SJCRH30 (cell line): ENCODE measurements around the gene CBS. TPM values are rescaled to one million over a fixed set of nuclear protein-coding genes. Genes with fewer than 3 reads are reported as not detected.
"Not testable (repeated sequence)": the region's sequence is repeated elsewhere in the genome, so short reads cannot be mapped to it uniquely, and the experiment has no call there.

ENCODE experiments used
- DNase-seq, 2 experiments: peaks; one replicate each; pipeline ENCODE4 v3.0.0-alpha.2; 2015 to 2020
- H3K27ac ChIP-seq: fragments of 250-450 bp; sonication (Bioruptor Pico); 2 replicates; pipeline ENCODE4 v1.5.1; 2020; ENCODE audit warnings: mild to moderate bottlenecking, moderate library complexity
- H3K27me3 ChIP-seq: fragments of 250-450 bp; sonication (Bioruptor Pico); 2 replicates; pipeline ENCODE4 v1.5.1; 2020; ENCODE audit warnings: mild to moderate bottlenecking, moderate library complexity
- H3K36me3 ChIP-seq: fragments of 250-450 bp; sonication (Bioruptor Pico); 2 replicates; pipeline ENCODE4 v1.5.1; 2020; ENCODE audit warnings: mild to moderate bottlenecking, moderate library complexity
- H3K4me1 ChIP-seq: fragments of 250-450 bp; sonication (Bioruptor Pico); 2 replicates; pipeline ENCODE4 v1.5.1; 2020; ENCODE audit warnings: mild to moderate bottlenecking, moderate library complexity
- H3K4me3 ChIP-seq: fragments of 250-450 bp; sonication (Bioruptor Pico); 2 replicates; pipeline ENCODE4 v1.5.1; 2020; ENCODE audit warnings: mild to moderate bottlenecking, moderate library complexity
- H3K9me3 ChIP-seq: fragments of 250-450 bp; sonication (Bioruptor Pico); replicated peaks from 2 replicates; pipeline ENCODE4 v1.5.1; 2020; ENCODE audit warnings: mild to moderate bottlenecking, moderate library complexity
- total RNA-seq: library from RNA; depleted of rRNA; stranded (reverse); fragments of >200 nt; shearing (Covaris generic); gene quantifications from 2 replicates; pipeline ENCODE4 v1.2.3, GENCODE V29; 2014

CBS gene
- total RNA-seq, 1 experiment from 2014 or later = 10.2 TPM

DNA sequence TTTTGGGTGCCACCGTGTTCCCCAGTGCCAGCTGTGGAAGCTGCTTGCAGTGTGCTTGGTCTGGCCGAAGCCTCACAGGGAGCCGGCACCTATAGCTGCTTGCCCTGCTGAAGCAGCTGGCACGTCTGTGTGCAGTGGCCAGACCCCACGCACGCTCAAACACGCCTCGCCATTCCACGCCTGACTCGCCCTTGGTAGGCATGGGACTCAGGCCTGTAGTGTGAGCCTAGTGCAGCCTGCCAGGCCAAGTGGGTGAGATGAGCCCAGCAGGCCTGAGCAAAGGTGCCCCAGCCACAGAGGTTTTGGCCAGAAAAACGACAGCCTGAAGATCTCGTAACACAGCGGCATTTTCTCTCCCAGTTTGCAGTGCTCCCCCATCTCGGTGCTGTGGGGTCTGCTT lies 32.3 kb downstream of the CBS start:
- H3K4me1 ChIP-seq, H3K27me3 ChIP-seq, H3K9me3 ChIP-seq, H3K27ac ChIP-seq, H3K4me3 ChIP-seq, DNase-seq, H3K36me3 ChIP-seq: not testable (repeated sequence)

DNA sequence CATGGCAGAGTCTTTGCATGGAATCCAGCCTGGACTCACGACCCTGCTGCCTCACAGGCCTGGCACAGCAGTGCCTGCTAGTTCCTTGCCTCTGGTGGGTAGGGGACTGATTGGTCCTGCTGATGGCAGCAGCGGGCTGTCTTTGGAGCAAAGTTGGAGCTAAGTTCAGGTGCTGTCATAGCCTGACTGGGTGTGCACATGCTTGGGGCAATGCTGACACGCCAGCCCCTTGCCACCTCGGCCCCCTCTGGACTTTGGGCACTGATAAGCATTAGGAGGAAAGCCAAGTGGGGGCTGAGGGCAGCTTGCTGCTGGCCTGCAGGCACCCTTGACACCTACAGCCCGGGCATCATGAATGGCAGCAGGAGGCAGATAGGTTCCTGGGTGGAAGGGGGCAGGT lies 33.5 kb downstream of the CBS start:
- DNase-seq, H3K27ac ChIP-seq, H3K36me3 ChIP-seq: not testable (repeated sequence)

DNA sequence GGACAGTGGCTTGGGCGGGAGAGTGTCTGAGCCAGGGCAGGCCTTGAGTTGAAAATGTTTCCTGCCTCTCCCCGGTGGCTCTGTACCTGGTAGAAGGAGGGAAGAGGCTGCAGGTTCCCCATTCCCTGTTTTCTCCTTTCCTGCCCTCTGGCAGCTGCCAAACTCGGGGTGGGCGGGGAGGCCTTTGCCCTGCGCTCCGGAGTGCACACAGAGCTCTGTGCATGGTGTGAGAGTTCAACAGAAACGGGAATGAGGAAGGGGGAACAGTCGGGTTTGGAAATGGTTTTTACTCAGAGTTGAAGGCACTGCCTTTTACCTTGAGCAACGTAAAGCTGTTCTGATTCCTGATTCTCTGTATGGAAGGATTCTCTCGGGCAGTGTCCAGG lies 37.0 kb downstream of the CBS start:
- not testable (repeated sequence) for H3K27ac ChIP-seq, H3K4me1 ChIP-seq, H3K36me3 ChIP-seq, DNase-seq, H3K4me3 ChIP-seq, H3K9me3 ChIP-seq, H3K27me3 ChIP-seq

More for the DNA sequence above, 33.5 kb downstream of the CBS start:
- H3K4me1 ChIP-seq, H3K4me3 ChIP-seq, H3K9me3 ChIP-seq, H3K27me3 ChIP-seq: not testable (repeated sequence)

DNA sequence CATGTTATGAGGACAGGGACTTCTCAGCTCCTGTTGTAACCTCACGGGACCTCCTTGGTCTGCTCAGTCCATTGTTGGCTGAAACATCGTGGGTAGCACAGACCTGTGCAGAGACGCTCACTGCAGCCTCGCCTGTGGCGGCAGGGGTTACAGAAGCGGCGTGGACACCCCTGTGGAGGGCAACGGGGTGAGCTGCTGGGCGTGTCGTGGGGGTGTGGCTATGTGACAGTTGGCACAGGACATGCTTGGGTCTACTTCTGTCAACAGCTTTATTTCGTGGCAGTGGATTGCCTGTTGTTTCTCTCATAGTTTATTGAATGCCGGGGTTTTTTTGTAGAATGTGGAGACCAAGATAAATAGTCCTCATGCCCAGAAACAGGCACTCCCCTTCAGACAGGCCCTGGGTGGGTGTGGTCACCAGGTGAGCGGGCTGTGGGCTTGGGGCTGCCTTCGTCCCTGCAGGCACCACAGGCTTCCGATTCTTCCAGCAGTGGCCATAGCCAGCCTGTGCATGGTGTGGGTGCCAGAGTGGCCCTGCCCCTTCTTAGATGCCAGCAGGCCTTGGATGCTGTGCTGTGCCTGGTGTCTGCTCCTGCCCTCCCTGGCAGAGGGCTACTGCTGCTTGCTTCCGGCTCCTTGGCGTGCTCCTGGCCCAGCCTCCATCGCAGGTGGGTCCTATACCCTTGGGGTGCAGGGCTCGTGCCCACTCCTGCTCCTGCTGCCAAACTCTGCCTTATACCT lies 37.5 kb downstream of the CBS start:
- not testable (repeated sequence) for H3K27ac ChIP-seq, H3K4me1 ChIP-seq, H3K4me3 ChIP-seq, H3K36me3 ChIP-seq, DNase-seq, H3K9me3 ChIP-seq, H3K27me3 ChIP-seq

DNA sequence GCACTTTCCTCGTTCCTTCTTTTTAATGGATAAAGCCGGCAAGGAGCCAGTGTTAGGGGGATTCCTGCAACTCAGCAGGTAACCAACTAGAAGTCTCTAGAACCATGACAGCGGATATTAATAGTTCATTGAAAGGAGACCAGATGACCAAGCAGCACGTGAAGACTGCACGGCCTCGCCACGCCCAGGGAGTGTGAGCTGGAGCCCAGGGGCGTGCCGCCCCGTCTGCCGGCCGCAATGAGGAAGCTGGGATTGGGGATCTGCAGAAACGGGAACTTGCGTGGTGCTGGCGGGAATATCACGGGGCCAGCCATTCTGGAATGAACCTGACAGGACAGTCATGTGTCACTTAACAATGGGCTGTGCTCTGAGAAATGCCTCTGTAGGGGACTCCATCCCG lies 38.7 kb downstream of the CBS start:
- H3K36me3 ChIP-seq = peaks cover 12% of the 10 kb centered on the region
- H3K27ac ChIP-seq, H3K4me1 ChIP-seq, H3K9me3 ChIP-seq, H3K4me3 ChIP-seq, DNase-seq, H3K27me3 ChIP-seq: not testable (repeated sequence)

GRCh38 chr21:43034826-43035225 lies 40.8 kb downstream of the CBS start:
- H3K27ac ChIP-seq = no peak overlapping the region
- H3K36me3 ChIP-seq = peaks cover 21% of the 10 kb centered on the region
- no peaks in the 10 kb centered on the region for H3K9me3 ChIP-seq
- no peak for DNase-seq
- H3K27me3 ChIP-seq = no peaks in the 10 kb centered on the region
- no peak overlapping the region for H3K4me3 ChIP-seq
- H3K4me1 ChIP-seq = peaks cover 6% of the 10 kb centered on the region; the same call in 1 of the 2 replicates

DNA sequence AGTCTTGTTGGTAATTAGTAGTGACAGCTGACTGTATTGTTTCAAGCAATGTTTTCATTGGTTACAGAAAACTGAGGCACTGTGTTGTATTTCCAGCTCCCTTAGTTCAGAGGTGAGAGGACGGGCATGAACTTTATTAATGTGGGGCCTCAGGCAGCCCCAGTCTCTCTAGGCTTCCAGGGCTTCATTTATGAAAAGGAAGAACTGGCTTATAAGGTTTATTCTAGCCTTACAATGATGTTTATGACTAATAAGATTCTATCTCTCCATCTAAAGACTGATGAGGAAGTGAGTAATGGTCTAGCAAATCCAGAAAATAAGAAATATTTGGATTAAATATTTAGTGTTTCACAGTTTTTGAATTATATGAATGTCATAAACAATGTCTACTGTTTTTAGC lies 41.5 kb downstream of the CBS start:
- no peak for DNase-seq
- Histone ChIP-seq H3K27me3 (no peaks in the 10 kb centered on the region), H3K4me1 (peaks cover 6% of the 10 kb centered on the region; the same call in 1 of the 2 replicates), H3K36me3 (peaks cover 25% of the 10 kb centered on the region), H3K9me3 (no peaks in the 10 kb centered on the region), H3K27ac (no peak overlapping the region), H3K4me3 (no peak overlapping the region)

GRCh38 chr21:43031121-43031619 lies 44.5 kb downstream of the CBS start:
- H3K4me1 ChIP-seq = peaks cover 6% of the 10 kb centered on the region; the same call in 1 of the 2 replicates
- no peaks in the 10 kb centered on the region for H3K9me3 ChIP-seq
- H3K27me3 ChIP-seq = no peaks in the 10 kb centered on the region
- no peak overlapping the region for H3K27ac ChIP-seq
- DNase-seq = no peak
- H3K4me3 ChIP-seq = no peak overlapping the region
- H3K36me3 ChIP-seq = peaks cover 33% of the 10 kb centered on the region

DNA sequence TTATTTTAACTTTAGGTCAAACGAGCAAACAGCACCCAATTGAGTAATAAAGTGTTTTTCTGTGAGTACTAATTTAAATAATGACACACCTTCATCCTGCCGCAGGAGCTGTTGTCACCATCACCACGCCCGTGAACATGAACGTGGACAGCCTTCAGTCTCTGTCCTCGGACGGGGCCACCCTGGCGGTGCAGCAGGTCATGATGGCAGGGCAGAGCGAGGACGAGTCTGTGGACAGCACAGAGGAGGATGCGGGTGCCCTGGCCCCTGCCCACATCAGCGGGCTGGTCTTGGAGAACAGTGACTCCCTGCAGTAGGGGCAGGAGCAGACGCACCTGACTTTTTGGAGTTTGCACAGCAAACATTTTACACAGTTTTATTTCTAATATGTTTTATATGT lies 45.9 kb downstream of the CBS start:
- Histone ChIP-seq H3K4me3 (no peak overlapping the region), H3K4me1 (peaks cover 6% of the 10 kb centered on the region; the same call in 1 of the 2 replicates), H3K27ac (no peak overlapping the region), H3K9me3 (no peaks in the 10 kb centered on the region), H3K36me3 (peaks cover 34% of the 10 kb centered on the region), H3K27me3 (no peaks in the 10 kb centered on the region)
- DNase-seq = no peak

- H3K27me3 ChIP-seq = no peaks in the 10 kb centered on the region
- H3K36me3 ChIP-seq = peaks cover 37% of the 10 kb centered on the region
- H3K27ac ChIP-seq = no peak overlapping the region
- DNase-seq = no peak
- no peak overlapping the region for H3K4me3 ChIP-seq
- no peaks in the 10 kb centered on the region for H3K9me3 ChIP-seq
- H3K4me1 ChIP-seq = no peaks in the 10 kb centered on the region
Measured at GRCh38 chr21:43027846-43028731, 47.5 kb downstream of the CBS start.

- H3K9me3 ChIP-seq = no peaks in the 10 kb centered on the region
- no peak for DNase-seq
- no peak overlapping the region for H3K27ac ChIP-seq
- no peak overlapping the region for H3K4me3 ChIP-seq
- H3K27me3 ChIP-seq = no peaks in the 10 kb centered on the region
- H3K4me1 ChIP-seq = no peaks in the 10 kb centered on the region
- peaks cover 37% of the 10 kb centered on the region for H3K36me3 ChIP-seq
Measured at GRCh38 chr21:43025636-43026180, 49.9 kb downstream of the CBS start.

DNA sequence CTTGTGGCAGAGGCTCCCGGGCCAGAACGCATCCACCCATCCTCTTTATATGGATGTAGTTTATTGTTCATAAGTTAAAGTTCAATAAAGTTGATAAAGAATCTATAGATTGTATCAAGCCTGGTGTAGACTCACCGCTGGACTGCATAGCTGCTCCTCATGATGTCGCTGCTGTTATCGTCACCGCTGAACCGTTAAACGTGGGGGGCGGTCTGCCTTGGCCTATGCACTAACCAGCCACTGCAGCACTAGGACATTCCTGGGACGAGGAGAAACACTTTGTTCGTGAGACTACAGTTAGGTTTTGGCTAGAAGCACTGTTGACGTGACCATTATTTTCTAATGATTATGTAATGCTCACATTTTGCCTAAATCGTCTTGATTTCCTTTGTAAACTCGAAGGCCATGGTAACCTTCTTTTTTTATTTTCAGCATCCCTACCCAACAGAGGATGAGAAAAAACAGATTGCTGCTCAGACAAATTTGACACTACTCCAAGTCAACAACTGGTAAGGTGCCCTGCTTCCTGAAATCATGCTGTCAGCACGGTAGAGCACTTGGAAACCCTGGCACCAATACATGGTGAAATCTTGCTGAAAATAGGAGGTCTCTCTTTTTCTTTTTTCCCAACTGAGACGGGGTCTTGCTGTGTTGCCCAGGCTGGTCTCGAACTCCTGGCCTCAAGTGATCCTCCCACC lies 51.0 kb downstream of the CBS start:
- Histone ChIP-seq H3K36me3 (peaks cover 34% of the 10 kb centered on the region), H3K27me3 (no peaks in the 10 kb centered on the region), H3K27ac (no peak overlapping the region), H3K9me3 (no peaks in the 10 kb centered on the region), H3K4me3 (no peak overlapping the region), H3K4me1 (no peaks in the 10 kb centered on the region)
- DNase-seq = no peak

GRCh38 chr21:43023175-43023574 lies 52.5 kb downstream of the CBS start:
- Histone ChIP-seq H3K27me3 (no peaks in the 10 kb centered on the region), H3K4me1 (no peaks in the 10 kb centered on the region), H3K9me3 (no peaks in the 10 kb centered on the region), H3K4me3 (no peak overlapping the region), H3K27ac (no peak overlapping the region), H3K36me3 (peaks cover 26% of the 10 kb centered on the region)
- no peak for DNase-seq

DNA sequence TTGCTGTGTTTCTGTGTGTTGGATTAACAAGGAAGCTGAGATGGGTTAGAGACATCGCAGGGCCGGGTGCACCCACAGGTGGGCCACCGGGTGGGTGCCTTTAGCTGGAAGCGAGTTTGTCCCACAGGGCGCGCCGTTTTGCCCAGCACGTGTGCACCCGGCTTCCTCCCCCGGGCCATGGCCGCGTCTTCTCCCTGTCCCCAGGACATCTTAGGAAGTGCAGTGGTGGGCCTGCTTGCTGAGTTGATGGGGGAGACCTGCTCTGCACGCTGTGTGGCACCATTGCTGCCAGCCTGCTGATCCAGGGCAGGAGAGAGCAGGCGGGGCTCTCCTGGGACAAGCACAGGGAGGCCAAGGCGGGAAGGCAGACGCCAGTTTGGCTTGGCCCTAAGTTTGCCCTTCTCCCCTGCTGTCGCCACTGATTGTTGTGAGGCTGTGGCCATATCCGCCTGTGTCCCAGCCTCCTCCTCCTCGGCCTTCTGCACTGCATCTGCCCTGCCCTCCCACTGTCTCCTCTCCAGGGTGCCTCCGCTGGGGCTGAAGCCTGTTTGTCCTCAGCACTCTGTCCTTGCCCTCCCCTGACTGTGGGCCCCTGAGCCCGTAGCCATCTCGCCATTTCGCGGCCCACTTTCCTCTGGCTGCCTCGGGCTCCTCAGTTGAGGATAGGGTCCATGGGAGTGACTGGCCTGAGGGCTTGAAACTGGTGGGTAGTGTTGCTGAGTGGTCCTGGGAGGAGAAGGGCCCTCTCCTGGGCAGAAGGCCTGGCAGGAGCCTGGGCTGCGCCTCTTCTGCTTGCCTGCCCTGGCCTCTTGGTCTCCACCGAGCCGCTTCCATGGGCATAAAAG lies 53.7 kb downstream of the CBS start:
- Histone ChIP-seq H3K27me3 (no peaks in the 10 kb centered on the region), H3K36me3 (peaks cover 30% of the 10 kb centered on the region), H3K9me3 (no peaks in the 10 kb centered on the region), H3K27ac (no peak overlapping the region), H3K4me1 (no peaks in the 10 kb centered on the region), H3K4me3 (no peak overlapping the region)
- DNase-seq = no peak
